HepG2 (cell line): ENCODE results near the gene GP1BA. TPM values are rescaled to one million over a fixed set of nuclear protein-coding genes. Genes with fewer than 3 reads are reported as not detected.
A peak's percentile ranks its signal among the peaks of the same experiment; 100 is the strongest.

Source experiments
- FOXP1 ChIP-seq, 2 experiments: fragments of 450-650 bp in 1 of 2; IDR thresholded peaks; 2 replicates each; pipeline ENCODE4 v1.6.1; 2017 to 2018; ENCODE audit warnings: antibody characterized with exemption in 1 of 2
- GATAD1 ChIP-seq: IDR thresholded peaks from 2 replicates; pipeline ENCODE4 v1.6.1; 2016; ENCODE audit warnings: missing genetic modification reagents, missing compliant biosample characterization
- KLF13 ChIP-seq: sonication (generic); formaldehyde crosslinking; IDR thresholded peaks from 2 replicates; pipeline ENCODE4 v1.4.0; 2020; ENCODE audit warnings: mild to moderate bottlenecking, missing genetic modification reagents
- MBD4 ChIP-seq: IDR thresholded peaks from 2 replicates; pipeline ENCODE4 v1.6.1; 2012; ENCODE audit warnings: low read length, inconsistent platforms, borderline replicate concordance
- MLXIP ChIP-seq: sonication (generic); formaldehyde crosslinking; IDR thresholded peaks from 2 replicates; pipeline ENCODE4 v1.9.0; 2021; ENCODE audit warnings: missing genetic modification reagents, borderline replicate concordance
- SPEN ChIP-seq: sonication (generic); formaldehyde crosslinking; IDR thresholded peaks from 2 replicates; pipeline ENCODE4 v1.5.1; 2020; ENCODE audit warnings: low read depth, mild to moderate bottlenecking, missing genetic modification reagents
- STAG1 ChIP-seq: sonication (generic); formaldehyde crosslinking; IDR thresholded peaks from 2 replicates; pipeline ENCODE4 v1.4.0; 2020; ENCODE audit warnings: missing genetic modification reagents
- TEAD2 ChIP-seq: sonication (generic); formaldehyde crosslinking; IDR thresholded peaks from 2 replicates; pipeline ENCODE4 v1.9.0; 2021; ENCODE audit warnings: missing genetic modification reagents
- TRIM22 ChIP-seq: fragments of 450-650 bp; IDR thresholded peaks from 2 replicates; pipeline ENCODE4 v1.6.1; 2017
- ZBTB39 ChIP-seq: sonication (generic); formaldehyde crosslinking; IDR thresholded peaks from 2 replicates; pipeline ENCODE4 v1.5.0; 2020; ENCODE audit warnings: missing genetic modification reagents
- ZBTB8A ChIP-seq: sonication (generic); formaldehyde crosslinking; IDR thresholded peaks from 2 replicates; pipeline ENCODE4 v1.4.0; 2020; ENCODE audit warnings: mild to moderate bottlenecking, low read depth, missing genetic modification reagents, borderline replicate concordance
- ZNF280D ChIP-seq: sonication (generic); formaldehyde crosslinking; IDR thresholded peaks from 2 replicates; pipeline ENCODE4 v1.5.1; 2020; ENCODE audit warnings: mild to moderate bottlenecking, missing genetic modification reagents
- ZNF329 ChIP-seq: sonication (generic); formaldehyde crosslinking; IDR thresholded peaks from 2 replicates; pipeline ENCODE4 v1.9.0; 2021; ENCODE audit warnings: low read depth, mild to moderate bottlenecking, missing genetic modification reagents
- ZNF446 ChIP-seq: sonication (generic); formaldehyde crosslinking; IDR thresholded peaks from 2 replicates; pipeline ENCODE4 v1.5.0; 2020; ENCODE audit warnings: mild to moderate bottlenecking, missing genetic modification reagents
- ZNF574 ChIP-seq: sonication (generic); formaldehyde crosslinking; IDR thresholded peaks from 2 replicates; pipeline ENCODE4 v1.4.0; 2020; ENCODE audit warnings: missing genetic modification reagents
- ZNF580 ChIP-seq: IDR thresholded peaks from 2 replicates; pipeline ENCODE4 v1.6.1; 2016; ENCODE audit warnings: low read depth, borderline replicate concordance
- polyA plus RNA-seq, 8 experiments: library from polyadenylated mRNA; depleted of rRNA in 3 of 8; stranded (reverse) in 7 of 8; unstranded in 1 of 8; fragments of >200 nt; fragmentation: Illumina TruSeq in 4 of 8; extraction: Trizol in 4 of 8; gene quantifications; 2 replicates each; pipeline versions ENCODE4 v1.2.1 to v1.2.3, GENCODE V29; 2011 to 2016; ENCODE audit warnings: low read depth in 4 of 8, missing spikeins in 1 of 8, mixed read lengths in 1 of 8; ENCODE audit not compliant: insufficient read depth in 1 of 8
- total RNA-seq, 5 experiments: library from RNA; depleted of rRNA; stranded (reverse); fragments of >200 nt; fragmentation: Illumina TruSeq; extraction: Trizol; gene quantifications; 2 replicates each; pipeline ENCODE4 v1.2.3, GENCODE V29; 2016; ENCODE audit warnings: low read depth in 1 of 5

Gene GP1BA
- total and polyA plus RNA-seq, 2 of the 13 experiments (the other 11 are each of a cell fraction or from before 2014, with no cell fraction given) = not detected

GRCh38 chr17:4950075-4950745 is 18.1 kb downstream of the GP1BA start (continued):
- TF ChIP-seq TRIM22 (no peak), ZNF574 (peak; percentile 2; the same call in 1 of the 2 replicates), ZBTB39 (peak; percentile 54; the same call in 1 of the 2 replicates), ZNF329 (CRISPR knock-in tag) (no peak), MLXIP (CRISPR knock-in tag) (no peak), KLF13 (CRISPR knock-in tag) (no peak), SPEN (CRISPR knock-in tag) (peak; percentile 12; the same call in 1 of the 2 replicates), TEAD2 (CRISPR knock-in tag) (no peak), FOXP1 (IDR thresholded peaks at IDR 0.05) (no peak), FOXP1 (CRISPR knock-in tag; IDR thresholded peaks at IDR 0.05) (no peak), ZNF580 (CRISPR knock-in tag) (no peak; the same call in 1 of the 2 replicates), GATAD1 (CRISPR knock-in tag) (no peak; the same call in 1 of the 2 replicates), ZNF280D (CRISPR knock-in tag) (no peak), ZBTB8A (no peak), STAG1 (CRISPR knock-in tag) (no peak), MBD4 (no peak), ZNF446 (no peak)
